ENCODE results near the gene OR6V1.

DNA sequence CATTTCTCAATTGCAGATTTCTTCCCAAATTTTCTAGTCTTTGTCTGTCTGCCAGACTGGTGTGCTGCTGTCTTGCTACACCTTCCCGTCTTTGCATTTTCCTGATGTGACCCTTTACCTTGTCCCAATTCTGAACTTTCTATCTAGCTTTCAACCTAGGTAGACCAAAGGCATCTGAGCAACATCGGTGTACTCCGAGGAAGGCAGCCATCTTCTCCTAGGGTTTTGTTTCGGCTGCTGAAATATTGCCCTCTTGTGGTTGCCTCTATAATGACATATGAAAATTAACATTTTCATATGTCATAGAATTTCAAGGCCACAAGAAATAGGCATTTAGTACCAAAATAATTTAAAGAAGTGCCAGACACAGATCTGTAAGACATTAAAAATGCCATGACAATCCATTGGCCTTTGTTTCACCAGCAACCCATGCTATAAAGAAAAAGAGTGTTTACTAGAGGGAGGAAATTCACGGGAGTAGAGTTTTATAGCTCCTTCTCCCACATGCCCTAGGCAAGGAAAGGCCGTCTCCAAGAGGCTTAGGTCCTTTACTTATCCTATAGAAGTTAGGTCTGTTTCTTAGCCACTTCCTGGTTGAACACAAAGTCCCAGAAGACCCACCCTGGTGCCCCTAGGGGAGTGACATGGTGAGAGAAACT is 48.6 kb upstream of the OR6V1 start:
- TF ChIP-seq GATA2 (IDR thresholded peaks at IDR 0.05; ENCODE audit: low read depth, low read length) (no peak), GATA3 (IDR thresholded peaks at IDR 0.05; ENCODE audit: low read depth, low read length) (no peak)

Measured in SH-SY5Y (cell line).